Activated CD8-positive, alpha-beta memory T cell treated with anti-CD3 and anti-CD28 coated beads, Interleukin-2, amount 10 ng/mL, durations not matched to agents 7 days and 5 days (primary cell): Measurements from ENCODE around the gene RSPH3. TPM values are rescaled to one million over a fixed set of nuclear protein-coding genes. Genes with fewer than 3 reads are reported as not detected.
"Not testable (repeated sequence)": the region's sequence is repeated elsewhere in the genome, so short reads cannot be mapped to it uniquely, and the experiment has no call there.

Experiments
- ATAC-seq: fragments of 150-1000 bp; cut with Tn5 transposase; one replicate; pipeline ENCODE4 v1.10.0; 2021; ENCODE audit warnings: moderate library complexity
- CTCF ChIA-PET: fragments of 350-600 bp; sonication (Branson Sonifier 250); formaldehyde crosslinking; loops from one replicate; lab custom pipeline; 2021; ENCODE audit warnings: antibody characterized with exemption; lab: Charles Lee
- DNase-seq: peaks from one replicate; pipeline ENCODE4 v3.0.0-alpha.2; 2020
- H3K27ac Mint-ChIP-seq: one replicate; pipeline ENCODE4 v1.8.0; 2021; ENCODE audit warnings: mild to moderate bottlenecking, mixed read lengths
- H3K27me3 Mint-ChIP-seq: one replicate; pipeline ENCODE4 v1.8.0; 2021; ENCODE audit warnings: mixed read lengths
- H3K36me3 Mint-ChIP-seq: one replicate; pipeline ENCODE4 v1.8.0; 2021; ENCODE audit warnings: mild to moderate bottlenecking, mixed read lengths
- H3K4me1 Mint-ChIP-seq: one replicate; pipeline ENCODE4 v1.8.0; 2021; ENCODE audit warnings: mixed read lengths
- H3K4me3 Mint-ChIP-seq: one replicate; pipeline ENCODE4 v1.8.0; 2021; ENCODE audit warnings: mild to moderate bottlenecking, moderate library complexity, mixed read lengths
- H3K9me3 Mint-ChIP-seq: one replicate; pipeline ENCODE4 v1.8.0; 2022; ENCODE audit warnings: low read depth, mixed read lengths
- total RNA-seq, 2 experiments: library from RNA; stranded (reverse); gene quantifications; one replicate each; pipeline ENCODE4 v1.2.3, GENCODE V29; 2021

RSPH3 gene
- total RNA-seq, 2 experiments from 2014 or later: 2.1 TPM

GRCh38 chr6:159013229-159013628, 13.2 kb upstream of the RSPH3 start:
- ATAC-seq (no peak), DNase-seq (no peak)
- CTCF ChIA-PET: interaction anchor here (0.6 to 6.4 kb wide), 7 partner anchors 19 to 121 kb away, joined by 3 to 49 read pairs (median 4); no protein-coding TSS in a partner anchor
- Mint-ChIP-seq H3K4me3 (no peak overlapping the region), H3K9me3 (no peaks in the 10 kb centered on the region), H3K27ac (no peak overlapping the region), H3K4me1 (peaks cover 49% of the 10 kb centered on the region), H3K36me3 (peaks cover 5% of the 10 kb centered on the region), H3K27me3 (no peaks in the 10 kb centered on the region)

DNA sequence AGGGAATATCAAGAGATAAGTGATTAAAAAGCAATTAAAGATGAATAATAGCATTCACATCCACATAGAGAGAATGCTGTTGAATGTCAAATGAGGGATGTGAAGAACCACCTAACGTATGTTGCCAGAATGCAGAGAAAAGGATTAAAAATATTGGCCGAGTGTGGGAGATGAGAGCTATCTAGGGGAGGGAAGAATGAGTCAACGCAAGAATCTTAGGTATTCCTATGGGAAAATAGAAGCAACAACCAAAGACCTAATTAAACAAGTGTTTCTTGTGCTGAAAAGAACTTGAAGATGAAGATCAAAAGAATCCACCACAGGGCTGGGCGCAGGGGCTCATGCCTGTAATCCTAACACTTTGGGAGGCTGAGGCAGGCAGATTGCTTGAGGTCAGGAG, 12.2 kb upstream of the RSPH3 start:
- ATAC-seq (no peak), DNase-seq (no peak)
- H3K4me1 Mint-ChIP-seq: peaks cover 43% of the 10 kb centered on the region
- no peaks in the 10 kb centered on the region for H3K27me3 Mint-ChIP-seq
- CTCF ChIA-PET: interaction anchor here (1.1 to 13.8 kb wide), 4 partner anchors 29 to 122 kb away, joined by 3 to 320 read pairs (median 12); no protein-coding TSS in a partner anchor
- peaks cover 5% of the 10 kb centered on the region for H3K36me3 Mint-ChIP-seq
- no peaks in the 10 kb centered on the region for H3K9me3 Mint-ChIP-seq
- no peak overlapping the region for H3K4me3 Mint-ChIP-seq
- H3K27ac Mint-ChIP-seq: no peak overlapping the region

DNA sequence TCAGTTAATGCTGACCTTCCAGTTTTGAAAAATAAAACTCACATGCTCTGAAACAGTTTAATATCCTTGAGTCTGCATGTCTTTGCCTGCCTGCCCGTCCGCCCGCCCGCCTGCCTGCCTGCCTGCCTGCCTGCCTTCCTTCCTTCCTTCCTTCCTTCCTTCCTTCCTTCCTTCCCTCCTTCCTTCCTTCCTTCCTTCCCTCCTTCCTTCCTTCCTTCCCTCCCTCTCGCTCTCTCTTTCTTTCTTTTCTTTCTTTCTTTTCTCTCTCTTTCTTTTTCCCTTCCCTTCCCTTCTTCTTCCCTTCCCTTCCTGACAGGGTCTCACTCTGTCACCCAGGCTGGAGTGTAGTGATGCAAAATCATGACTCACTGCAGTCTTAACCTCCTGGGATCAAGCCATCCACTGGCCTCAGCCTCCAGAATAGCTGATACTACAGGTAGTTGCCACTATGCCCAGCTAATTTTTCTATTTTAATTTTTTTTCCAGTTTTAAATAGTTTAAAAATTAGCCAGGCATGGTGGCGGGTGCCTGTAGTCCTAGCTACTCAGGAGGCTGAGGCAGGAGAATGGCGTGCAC, 10.1 kb upstream of the RSPH3 start:
- not testable (repeated sequence) for H3K27me3 Mint-ChIP-seq, H3K36me3 Mint-ChIP-seq, H3K27ac Mint-ChIP-seq, DNase-seq, ATAC-seq, H3K9me3 Mint-ChIP-seq, H3K4me3 Mint-ChIP-seq
- CTCF ChIA-PET: interaction anchor here (1.0 to 13.8 kb wide), 9 partner anchors 9 to 133 kb away, joined by 3 to 320 read pairs (median 16); partner anchors contain the start of gene RSPH3
- H3K4me1 Mint-ChIP-seq: peaks cover 37% of the 10 kb centered on the region

- Mint-ChIP-seq H3K36me3 (peaks cover 3% of the 10 kb centered on the region), H3K27ac (peak overlapping the region; percentile 82), H3K27me3 (no peaks in the 10 kb centered on the region), H3K4me1 (peaks cover 36% of the 10 kb centered on the region), H3K9me3 (no peaks in the 10 kb centered on the region), H3K4me3 (peak overlapping the region; percentile 62)
- ATAC-seq: peak; percentile 84
- CTCF ChIA-PET: interaction anchor here (0.8 to 13.8 kb wide), 32 partner anchors 9 to 648 kb away, joined by 3 to 320 read pairs (median 5); partner anchors contain the start of genes RSPH3, SYTL3 and TAGAP
- no peak for DNase-seq
These were observed 8.8 kb upstream of the RSPH3 start for GRCh38 chr6:159008656-159009288.

- no peaks in the 10 kb centered on the region for H3K27me3 Mint-ChIP-seq
- peaks cover 28% of the 10 kb centered on the region for H3K4me1 Mint-ChIP-seq
- ATAC-seq: no peak
- CTCF ChIA-PET: interaction anchor here (0.9 to 13.8 kb wide), 7 partner anchors 10 to 793 kb away, joined by 3 to 320 read pairs (median 12); partner anchors contain the start of gene TAGAP
- no peak overlapping the region for H3K4me3 Mint-ChIP-seq
- H3K27ac Mint-ChIP-seq: no peak overlapping the region
- no peak for DNase-seq
- no peaks in the 10 kb centered on the region for H3K9me3 Mint-ChIP-seq
- H3K36me3 Mint-ChIP-seq: peaks cover 4% of the 10 kb centered on the region
These were observed 7.5 kb upstream of the RSPH3 start for GRCh38 chr6:159007510-159007909.

DNA sequence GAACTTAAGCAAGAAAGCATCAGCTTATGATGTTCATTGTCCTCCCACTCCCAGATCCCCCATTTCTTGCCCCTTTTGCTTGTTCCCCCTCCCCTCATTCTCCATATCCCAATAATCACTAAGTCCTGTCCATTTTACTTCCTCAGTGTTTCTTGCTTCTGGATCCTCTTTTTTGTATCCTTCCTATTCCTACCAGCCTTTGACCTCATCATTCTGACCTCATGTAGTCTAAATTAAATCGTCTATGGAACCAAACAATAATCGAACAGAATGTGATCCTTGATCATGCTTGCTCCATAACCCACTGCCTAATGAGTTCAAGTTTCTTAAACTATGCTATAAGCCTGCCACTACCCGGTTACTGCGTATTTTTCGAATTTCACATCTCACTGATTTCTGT, 5.4 kb upstream of the RSPH3 start:
- Mint-ChIP-seq H3K4me3 (no peak overlapping the region), H3K27ac (no peak overlapping the region), H3K27me3 (no peaks in the 10 kb centered on the region), H3K9me3 (no peaks in the 10 kb centered on the region), H3K36me3 (peaks cover 1% of the 10 kb centered on the region), H3K4me1 (peaks cover 25% of the 10 kb centered on the region)
- ATAC-seq (no peak), DNase-seq (no peak)
- CTCF ChIA-PET: interaction anchor here (1.0 to 13.8 kb wide), 3 partner anchors 12 to 128 kb away, joined by 3 to 320 read pairs (median 165); no protein-coding TSS in a partner anchor

- no peaks in the 10 kb centered on the region for H3K27me3 Mint-ChIP-seq
- no peak overlapping the region for H3K4me3 Mint-ChIP-seq
- no peak for DNase-seq
- H3K9me3 Mint-ChIP-seq: no peaks in the 10 kb centered on the region
- ATAC-seq: no peak
- no peak overlapping the region for H3K27ac Mint-ChIP-seq
- H3K36me3 Mint-ChIP-seq: peaks cover 1% of the 10 kb centered on the region
- H3K4me1 Mint-ChIP-seq: peaks cover 20% of the 10 kb centered on the region
- CTCF ChIA-PET: interaction anchor here (1.0 to 13.8 kb wide), 3 partner anchors 12 to 129 kb away, joined by 3 to 320 read pairs (median 165); no protein-coding TSS in a partner anchor
These were observed 4.6 kb upstream of the RSPH3 start for GRCh38 chr6:159004592-159004991.

DNA sequence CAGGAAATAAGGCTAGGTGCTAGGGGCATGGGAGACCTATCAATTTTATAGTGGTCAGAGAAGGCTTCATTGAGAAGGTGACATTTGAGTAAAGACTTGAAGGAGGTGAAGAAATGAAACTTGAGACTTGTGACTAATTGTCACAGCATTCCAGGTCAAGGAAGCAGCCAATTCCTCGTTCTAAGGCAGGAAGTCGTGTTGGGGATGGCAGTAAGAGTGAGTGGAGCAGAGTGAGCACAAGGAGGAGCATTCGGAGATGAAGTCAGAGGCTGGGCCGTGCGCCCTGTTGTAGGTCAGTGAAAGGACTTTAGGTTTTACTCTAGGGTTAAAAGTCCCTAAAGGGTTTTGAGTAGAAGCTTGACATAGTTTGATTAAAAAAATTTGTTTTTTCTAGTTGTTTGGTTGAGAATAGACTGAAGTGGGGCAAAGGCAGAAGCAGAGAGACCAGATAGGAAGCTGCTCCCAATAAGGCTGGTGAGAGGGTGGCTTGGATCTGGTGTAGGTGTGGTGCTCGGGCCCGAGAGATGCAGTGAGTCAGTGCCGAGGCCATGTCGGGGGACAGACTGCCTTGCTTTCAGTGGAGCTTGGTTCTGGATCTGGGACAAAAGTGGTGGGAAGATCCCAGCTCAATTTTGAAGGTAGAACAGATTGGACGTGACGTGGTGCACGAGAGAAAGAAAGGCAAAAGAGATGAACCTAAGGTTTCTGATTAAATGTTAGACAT, 2.6 kb upstream of the RSPH3 start:
- Mint-ChIP-seq H3K4me3 (no peak overlapping the region), H3K36me3 (peaks cover 1% of the 10 kb centered on the region), H3K27ac (no peak overlapping the region), H3K4me1 (peaks cover 14% of the 10 kb centered on the region), H3K27me3 (no peaks in the 10 kb centered on the region), H3K9me3 (no peaks in the 10 kb centered on the region)
- no peak for DNase-seq
- ATAC-seq: no peak
- CTCF ChIA-PET: interaction anchor here (8.4 to 13.8 kb wide), 2 partner anchors 105 to 131 kb away, joined by 165 to 320 read pairs; no protein-coding TSS in a partner anchor

DNA sequence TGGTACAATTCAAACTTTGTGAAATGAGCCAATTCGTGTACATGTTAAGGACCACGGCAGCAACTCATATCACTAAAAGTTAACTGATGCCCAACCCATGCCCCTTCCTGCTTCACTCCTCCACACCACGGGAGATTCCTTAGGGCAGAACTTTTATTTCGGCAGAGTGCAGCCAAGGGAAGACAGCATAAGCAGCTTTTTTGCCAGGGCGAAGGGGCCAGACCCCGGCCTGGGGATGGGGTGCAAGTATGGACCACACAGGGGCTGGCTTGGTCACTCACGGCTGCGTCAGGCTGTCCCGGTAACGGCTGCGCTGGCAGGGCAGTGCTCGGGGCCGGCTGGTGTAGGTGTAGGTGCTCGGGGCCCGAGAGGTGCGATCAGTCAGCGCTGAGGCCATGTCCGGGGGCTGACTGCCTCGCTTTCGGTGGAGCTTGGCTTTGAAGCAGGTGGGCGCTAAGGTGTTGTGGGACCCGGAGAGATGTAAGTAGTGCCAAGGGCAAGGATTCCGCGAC, 792 bp downstream of the RSPH3 start:
- H3K9me3 Mint-ChIP-seq: no peaks in the 10 kb centered on the region
- peaks cover 4% of the 10 kb centered on the region for H3K36me3 Mint-ChIP-seq
- DNase-seq: no peak
- CTCF ChIA-PET: interaction anchor here (1.0 to 13.8 kb wide), 7 partner anchors 10 to 298 kb away, joined by 3 to 320 read pairs (median 7); partner anchors contain the start of gene TAGAP
- H3K4me1 Mint-ChIP-seq: peaks cover 33% of the 10 kb centered on the region
- ATAC-seq: peak; percentile 45
- H3K4me3 Mint-ChIP-seq: peak overlapping the region; percentile 93
- peak overlapping the region; percentile 71 for H3K27ac Mint-ChIP-seq
- H3K27me3 Mint-ChIP-seq: no peaks in the 10 kb centered on the region

DNA sequence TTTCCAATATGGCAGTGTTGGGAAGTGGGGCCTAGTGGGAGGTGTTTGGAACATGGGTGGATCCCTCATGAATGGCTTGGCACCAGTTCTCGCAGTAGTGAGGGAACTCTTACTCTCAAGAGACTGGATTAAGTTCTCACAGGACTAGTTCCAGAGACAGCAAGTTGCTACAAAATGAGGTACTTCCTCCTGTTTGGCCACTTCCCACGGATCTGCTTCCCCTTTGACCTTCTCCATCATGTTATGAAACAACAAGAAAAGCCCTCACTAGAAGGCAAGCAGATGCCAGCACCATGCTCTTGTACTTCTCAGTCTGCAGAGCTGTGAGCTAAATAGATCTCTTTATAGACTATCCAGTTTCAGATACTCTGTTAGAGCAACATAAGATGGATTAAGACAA, 3.1 kb downstream of the RSPH3 start:
- Mint-ChIP-seq H3K27ac (peak overlapping the region; percentile 25), H3K9me3 (no peaks in the 10 kb centered on the region), H3K4me1 (peaks cover 38% of the 10 kb centered on the region), H3K36me3 (peaks cover 13% of the 10 kb centered on the region), H3K27me3 (no peaks in the 10 kb centered on the region), H3K4me3 (no peak overlapping the region)
- CTCF ChIA-PET: no interaction called here
- DNase-seq (no peak), ATAC-seq (no peak)

GRCh38 chr6:158993639-158994038, 6.4 kb downstream of the RSPH3 start:
- ATAC-seq (no peak), DNase-seq (no peak)
- Mint-ChIP-seq H3K4me3 (no peak overlapping the region), H3K4me1 (peaks cover 33% of the 10 kb centered on the region), H3K9me3 (no peaks in the 10 kb centered on the region), H3K36me3 (peaks cover 26% of the 10 kb centered on the region), H3K27ac (no peak overlapping the region), H3K27me3 (no peaks in the 10 kb centered on the region)
- CTCF ChIA-PET: interaction anchor here (0.9 to 1.9 kb wide), 5 partner anchors 15 to 200 kb away, joined by 3 to 5 read pairs (median 4); no protein-coding TSS in a partner anchor

GRCh38 chr6:158991017-158991723, 8.8 kb downstream of the RSPH3 start:
- Mint-ChIP-seq H3K36me3 (peaks cover 37% of the 10 kb centered on the region), H3K9me3 (peaks cover 9% of the 10 kb centered on the region), H3K27ac (no peak overlapping the region), H3K27me3 (no peaks in the 10 kb centered on the region), H3K4me1 (peaks cover 33% of the 10 kb centered on the region), H3K4me3 (no peak overlapping the region)
- ATAC-seq (peak; percentile 30), DNase-seq (no peak)
- CTCF ChIA-PET: interaction anchor here (0.9 to 1.7 kb wide), 5 partner anchors 9 to 198 kb away, joined by 3 to 5 read pairs (median 3); partner anchors contain the start of gene RSPH3
